IPS-18a (cell line): ENCODE results near the gene SH3BP4.

Experiments used
- H3K27ac ChIP-seq: one replicate; pipeline ENCODE4 v1.5.1; 2013; ENCODE audit warnings: low read length
- H3K27me3 ChIP-seq: one replicate; pipeline ENCODE4 v1.6.1; 2013; ENCODE audit warnings: mild to moderate bottlenecking, low read length; ENCODE audit not compliant: control insufficient read depth, insufficient read depth
- H3K36me3 ChIP-seq: one replicate; pipeline ENCODE4 v1.6.1; 2013; ENCODE audit warnings: low read depth, low read length; ENCODE audit not compliant: control insufficient read depth
- H3K4me1 ChIP-seq: one replicate; pipeline ENCODE4 v1.6.1; 2013; ENCODE audit warnings: low read depth, low read length; ENCODE audit not compliant: control insufficient read depth
- H3K4me3 ChIP-seq: one replicate; pipeline ENCODE4 v1.5.1; 2013; ENCODE audit warnings: low read length
- H3K9ac ChIP-seq: one replicate; pipeline ENCODE4 v1.6.1; 2013; ENCODE audit warnings: mild to moderate bottlenecking, low read length, moderate library complexity
- H3K9me3 ChIP-seq: one replicate; pipeline ENCODE4 v1.6.1; 2013; ENCODE audit warnings: low read depth, low read length; ENCODE audit not compliant: control insufficient read depth

The SH3BP4 gene

DNA sequence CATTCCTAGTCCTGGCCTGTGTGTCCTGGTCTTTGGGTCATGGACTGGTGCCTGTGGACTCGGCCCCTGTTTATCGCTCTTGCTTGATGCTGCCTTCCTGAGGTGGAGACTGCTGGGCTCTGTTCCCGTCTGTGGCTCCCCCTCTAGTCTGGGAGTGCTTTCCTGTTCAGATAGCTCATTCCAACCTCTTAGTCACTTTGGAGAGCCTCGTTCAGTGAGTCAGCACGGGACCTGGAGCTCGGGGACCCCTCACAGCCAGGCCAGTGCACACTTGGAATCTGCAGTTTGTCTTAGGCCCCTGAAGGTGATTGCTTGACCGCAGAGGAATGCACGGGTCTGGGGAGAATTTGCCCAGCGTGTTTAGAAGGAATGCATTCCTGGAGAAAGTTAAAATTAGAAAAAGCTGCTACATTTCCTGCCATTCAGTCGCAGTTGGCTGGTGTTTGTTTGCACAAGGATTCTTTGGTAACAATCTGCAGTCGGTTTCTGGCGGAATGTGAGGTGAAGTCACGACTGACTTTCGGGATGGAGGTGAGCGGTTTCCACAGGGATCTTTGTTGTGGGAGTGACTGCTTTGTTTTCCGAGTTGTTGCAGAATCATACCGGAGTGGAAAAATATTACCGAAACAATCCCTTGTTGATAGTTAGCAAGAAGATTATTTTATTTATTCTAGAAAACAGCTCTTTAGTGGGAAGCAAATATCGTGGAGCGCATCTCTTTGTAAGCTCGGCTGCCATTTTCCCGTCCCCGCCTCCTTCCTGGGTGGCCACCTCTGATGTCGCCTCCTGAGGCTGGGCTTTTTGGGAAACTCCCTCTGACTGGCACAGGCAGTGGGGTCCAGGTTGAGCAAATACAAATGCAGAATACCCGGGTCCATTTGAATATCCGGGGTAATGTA, 29.6 kb downstream of the SH3BP4 start:
- Histone ChIP-seq H3K4me1 (peaks cover 30% of the 10 kb centered on the region), H3K36me3 (no peaks in the 10 kb centered on the region), H3K27ac (peak overlapping the region; percentile 43), H3K27me3 (no peaks in the 10 kb centered on the region), H3K9ac (no peak overlapping the region), H3K4me3 (peak overlapping the region; percentile 17), H3K9me3 (no peaks in the 10 kb centered on the region)

DNA sequence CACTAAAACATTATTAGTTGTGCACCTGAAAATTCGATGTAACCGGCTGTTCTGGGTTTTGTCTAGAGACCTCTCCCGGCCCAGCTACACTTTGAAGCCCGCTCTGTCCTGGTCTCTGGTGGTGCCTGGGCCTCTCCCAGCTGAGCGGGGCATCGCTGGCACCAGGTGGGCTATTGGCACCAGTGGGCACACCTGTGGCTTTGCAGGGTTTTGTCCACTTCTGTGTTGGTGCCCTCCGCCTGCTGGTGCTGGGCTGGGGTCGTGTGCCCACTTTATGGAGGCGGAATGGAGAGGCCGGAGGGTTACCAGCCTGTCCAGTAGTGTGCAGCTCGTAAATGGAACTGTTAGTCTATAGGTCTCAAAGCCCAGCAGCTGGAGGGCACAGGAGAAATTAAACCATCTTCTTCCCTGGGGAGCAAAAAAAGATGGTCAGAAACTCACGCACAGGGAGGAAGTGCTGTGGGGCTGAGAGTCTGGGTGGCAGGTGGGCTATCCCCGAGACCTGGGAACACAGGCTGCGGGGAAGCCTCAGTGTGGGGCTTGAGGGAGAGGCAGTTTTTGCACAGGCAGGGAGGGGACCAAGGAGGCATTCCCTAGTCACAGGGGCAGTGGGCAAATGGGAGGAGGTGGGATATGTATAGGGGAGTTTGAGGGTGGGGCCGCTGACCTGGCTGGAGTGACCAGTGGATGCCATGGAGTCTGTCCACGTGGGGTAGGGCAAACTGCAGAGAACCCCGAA, 30.4 kb downstream of the SH3BP4 start:
- Histone ChIP-seq H3K27ac (no peak overlapping the region), H3K27me3 (no peaks in the 10 kb centered on the region), H3K36me3 (no peaks in the 10 kb centered on the region), H3K4me3 (no peak overlapping the region), H3K9ac (no peak overlapping the region), H3K9me3 (no peaks in the 10 kb centered on the region), H3K4me1 (peaks cover 30% of the 10 kb centered on the region)

- H3K27ac ChIP-seq, result no peak overlapping the region
- H3K9ac ChIP-seq, result no peak overlapping the region
- peaks cover 30% of the 10 kb centered on the region for H3K4me1 ChIP-seq
- H3K9me3 ChIP-seq, result no peaks in the 10 kb centered on the region
- no peaks in the 10 kb centered on the region for H3K27me3 ChIP-seq
- H3K4me3 ChIP-seq, result no peak overlapping the region
- H3K36me3 ChIP-seq, result no peaks in the 10 kb centered on the region
These were observed 31.4 kb downstream of the SH3BP4 start for GRCh38 chr2:234983011-234983726.

DNA sequence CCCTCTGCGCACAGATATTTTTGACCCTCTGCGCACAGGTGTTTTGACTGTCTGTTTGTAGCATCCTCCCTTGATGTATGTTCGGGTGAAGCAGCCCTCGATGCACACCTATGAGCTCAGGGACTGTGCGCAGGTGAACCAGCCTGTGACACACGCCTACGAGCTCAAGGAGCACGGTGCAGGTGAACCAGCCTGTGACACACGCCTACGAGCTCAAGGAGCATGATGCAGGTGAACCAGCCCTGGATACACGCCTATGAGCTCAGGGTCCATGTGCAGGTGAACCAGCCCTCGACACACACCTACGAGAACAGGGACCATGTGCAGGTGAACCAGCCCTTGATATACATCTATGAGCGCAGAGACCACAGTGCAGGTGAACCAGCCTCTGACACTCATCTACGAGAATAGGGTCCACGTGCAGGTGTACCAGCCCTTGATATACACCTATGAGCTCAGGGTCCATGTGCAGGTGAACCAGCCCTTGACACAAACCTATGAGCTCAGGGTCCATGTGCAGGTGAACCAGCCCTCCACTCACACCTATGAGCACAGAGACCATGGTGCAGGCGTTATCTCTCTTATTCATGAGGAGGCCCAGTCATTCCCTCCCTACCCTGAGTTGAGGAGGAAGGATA, 33.9 kb downstream of the SH3BP4 start:
- Histone ChIP-seq H3K4me3 (no peak overlapping the region), H3K4me1 (peaks cover 23% of the 10 kb centered on the region), H3K9ac (no peak overlapping the region), H3K36me3 (no peaks in the 10 kb centered on the region), H3K27me3 (no peaks in the 10 kb centered on the region), H3K9me3 (no peaks in the 10 kb centered on the region), H3K27ac (no peak overlapping the region)

GRCh38 chr2:234986390-234986789, 34.6 kb downstream of the SH3BP4 start:
- Histone ChIP-seq H3K9ac (no peak overlapping the region), H3K4me1 (peaks cover 17% of the 10 kb centered on the region), H3K4me3 (no peak overlapping the region), H3K27me3 (no peaks in the 10 kb centered on the region), H3K9me3 (no peaks in the 10 kb centered on the region), H3K27ac (no peak overlapping the region), H3K36me3 (no peaks in the 10 kb centered on the region)

GRCh38 chr2:234986876-234987720, 35.3 kb downstream of the SH3BP4 start:
- H3K4me1 ChIP-seq, result peaks cover 12% of the 10 kb centered on the region
- H3K4me3 ChIP-seq, result no peak overlapping the region
- no peaks in the 10 kb centered on the region for H3K36me3 ChIP-seq
- no peak overlapping the region for H3K9ac ChIP-seq
- no peaks in the 10 kb centered on the region for H3K9me3 ChIP-seq
- H3K27me3 ChIP-seq, result no peaks in the 10 kb centered on the region
- no peak overlapping the region for H3K27ac ChIP-seq

DNA sequence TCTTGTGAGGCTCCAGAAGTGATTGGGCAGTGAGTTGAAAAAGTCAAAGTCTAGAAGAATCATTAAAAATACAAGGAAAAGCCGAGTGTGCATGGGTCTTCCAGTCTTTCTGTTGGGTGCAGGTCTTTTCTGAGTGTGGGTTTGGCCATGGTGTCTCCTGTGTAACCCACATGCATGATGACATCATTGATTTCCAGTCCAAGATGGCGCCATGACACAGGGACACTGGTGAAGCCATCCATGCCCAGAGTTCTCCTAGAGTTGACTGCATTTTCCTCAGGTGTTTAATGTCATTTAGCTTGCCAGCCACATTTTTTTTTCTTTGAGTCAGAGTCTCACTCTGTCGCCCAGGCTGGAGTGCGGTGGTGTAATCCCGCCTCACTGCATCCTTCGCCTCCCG, 35.9 kb downstream of the SH3BP4 start:
- Histone ChIP-seq H3K4me3 (no peak overlapping the region), H3K27me3 (no peaks in the 10 kb centered on the region), H3K27ac (no peak overlapping the region), H3K9ac (no peak overlapping the region), H3K36me3 (no peaks in the 10 kb centered on the region), H3K9me3 (no peaks in the 10 kb centered on the region), H3K4me1 (peaks cover 12% of the 10 kb centered on the region)

GRCh38 chr2:234988491-234988890, 36.7 kb downstream of the SH3BP4 start:
- no peaks in the 10 kb centered on the region for H3K36me3 ChIP-seq
- no peak overlapping the region for H3K27ac ChIP-seq
- peaks cover 8% of the 10 kb centered on the region for H3K4me1 ChIP-seq
- H3K9me3 ChIP-seq, result no peaks in the 10 kb centered on the region
- H3K27me3 ChIP-seq, result no peaks in the 10 kb centered on the region
- H3K9ac ChIP-seq, result no peak overlapping the region
- H3K4me3 ChIP-seq, result no peak overlapping the region

DNA sequence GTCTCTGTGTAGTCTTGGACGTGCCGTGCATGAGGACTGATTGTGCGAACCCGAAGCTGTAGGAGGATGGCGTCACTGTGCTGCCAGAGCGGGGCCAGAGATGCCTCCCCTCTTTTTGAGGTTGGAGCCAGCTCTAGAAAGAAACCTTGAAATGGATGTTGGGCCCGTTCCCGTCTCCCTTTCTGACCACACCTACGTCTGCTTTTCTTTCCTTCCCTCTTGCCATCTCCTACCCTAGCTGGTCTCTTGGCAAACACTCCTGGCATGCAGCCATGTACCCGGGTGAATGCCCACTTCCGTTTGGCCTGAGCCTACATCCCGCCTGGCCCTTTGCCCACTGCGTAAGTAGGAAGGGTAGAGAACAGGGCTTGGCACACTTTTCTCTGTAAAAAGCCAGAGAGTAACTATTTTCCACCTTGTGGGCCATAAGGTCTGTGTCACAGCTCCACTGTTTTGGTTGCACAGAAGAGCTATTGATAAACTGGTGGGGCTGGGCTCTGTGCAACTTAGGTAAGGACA, 37.4 kb downstream of the SH3BP4 start:
- Histone ChIP-seq H3K9ac (no peak overlapping the region), H3K4me1 (peaks cover 11% of the 10 kb centered on the region), H3K27ac (no peak overlapping the region), H3K9me3 (no peaks in the 10 kb centered on the region), H3K36me3 (no peaks in the 10 kb centered on the region), H3K27me3 (no peaks in the 10 kb centered on the region), H3K4me3 (no peak overlapping the region)

DNA sequence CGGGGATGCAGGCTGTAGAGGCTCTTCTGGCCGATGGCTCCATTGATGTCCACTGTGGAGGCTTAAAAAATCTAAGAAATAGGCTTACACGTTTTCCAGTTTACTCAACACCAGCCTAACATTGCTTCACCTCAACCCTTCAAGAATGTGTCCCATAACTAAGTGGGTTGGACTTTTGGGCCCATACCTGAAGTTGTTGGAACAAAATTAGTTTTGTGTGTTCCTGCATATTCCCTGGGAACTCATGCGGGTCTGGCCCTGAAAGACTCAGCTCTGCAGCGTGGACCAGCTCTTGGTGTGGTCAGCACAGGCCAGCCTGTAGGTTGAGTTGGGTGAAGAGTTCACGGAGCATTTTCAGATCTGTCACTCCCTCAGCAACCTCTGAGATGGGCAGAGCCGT, 38.5 kb downstream of the SH3BP4 start:
- no peaks in the 10 kb centered on the region for H3K27me3 ChIP-seq
- peaks cover 16% of the 10 kb centered on the region for H3K4me1 ChIP-seq
- no peaks in the 10 kb centered on the region for H3K9me3 ChIP-seq
- no peak overlapping the region for H3K4me3 ChIP-seq
- H3K9ac ChIP-seq, result no peak overlapping the region
- no peak overlapping the region for H3K27ac ChIP-seq
- no peaks in the 10 kb centered on the region for H3K36me3 ChIP-seq
